Fibroblast of gingiva (primary cell): ENCODE data around the gene SCGB1C2.
"Not testable (repeated sequence)": the region's sequence is repeated elsewhere in the genome, so short reads cannot be mapped to it uniquely, and the experiment has no call there.

Source experiments
- DNase-seq: peaks from one replicate; pipeline ENCODE4 v3.0.0-alpha.2; 2011; ENCODE audit warnings: low read depth

Gene SCGB1C2

GRCh38 chr17:149231-149630 lies 11.9 kb downstream of the SCGB1C2 start:
- no peak for DNase-seq

DNA sequence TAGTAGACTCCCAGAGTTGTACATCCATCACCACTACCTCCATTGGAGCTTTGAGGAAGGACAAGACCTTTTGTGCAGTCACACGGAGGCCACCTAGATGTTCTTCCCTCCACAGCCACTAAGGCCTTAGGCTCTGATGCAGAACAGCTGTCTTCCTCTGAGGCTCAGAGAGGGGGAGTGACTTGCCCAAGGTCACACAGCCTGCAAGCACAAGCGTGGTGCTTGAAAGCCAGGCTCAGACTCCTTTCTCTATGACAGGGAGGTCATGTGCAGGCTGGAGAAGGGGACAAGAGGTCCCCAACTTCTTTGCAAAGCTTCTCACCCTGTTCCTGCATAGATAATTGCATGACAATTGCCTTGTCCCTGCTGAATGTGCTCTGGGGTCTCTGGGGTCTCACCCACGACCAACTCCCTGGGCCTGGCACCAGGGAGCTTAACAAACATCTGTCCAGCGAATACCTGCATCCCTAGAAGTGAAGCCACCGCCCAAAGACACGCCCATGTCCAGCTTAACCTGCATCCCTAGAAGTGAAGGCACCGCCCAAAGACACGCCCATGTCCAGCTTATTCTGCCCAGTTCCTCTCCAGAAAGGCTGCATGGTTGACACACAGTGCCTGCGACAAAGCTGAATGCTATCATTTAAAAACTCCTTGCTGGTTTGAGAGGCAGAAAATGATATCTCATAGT lies 12.7 kb downstream of the SCGB1C2 start:
- no peak for DNase-seq

DNA sequence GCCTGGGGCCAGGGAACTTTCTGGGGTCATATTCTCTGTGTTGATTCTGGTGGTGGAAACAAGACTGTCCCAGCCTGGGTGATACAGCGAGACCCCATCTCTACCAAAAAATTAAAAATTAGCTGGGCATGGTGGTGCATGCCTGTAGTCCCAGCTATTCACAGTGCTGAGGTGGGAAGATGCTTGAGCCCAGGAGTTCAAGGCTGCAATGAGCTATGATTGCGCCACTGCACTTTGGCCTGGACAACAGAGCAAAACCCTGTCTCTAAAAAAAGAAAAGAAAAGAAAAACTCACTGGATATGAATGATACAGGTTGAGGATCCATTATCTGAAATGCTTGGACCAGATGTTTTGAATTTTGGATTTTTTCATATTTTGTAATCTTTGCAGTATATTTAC lies 13.6 kb downstream of the SCGB1C2 start:
- no peak for DNase-seq

- DNase-seq: no peak
Measured at GRCh38 chr17:151886-152859, 14.8 kb downstream of the SCGB1C2 start.

DNA sequence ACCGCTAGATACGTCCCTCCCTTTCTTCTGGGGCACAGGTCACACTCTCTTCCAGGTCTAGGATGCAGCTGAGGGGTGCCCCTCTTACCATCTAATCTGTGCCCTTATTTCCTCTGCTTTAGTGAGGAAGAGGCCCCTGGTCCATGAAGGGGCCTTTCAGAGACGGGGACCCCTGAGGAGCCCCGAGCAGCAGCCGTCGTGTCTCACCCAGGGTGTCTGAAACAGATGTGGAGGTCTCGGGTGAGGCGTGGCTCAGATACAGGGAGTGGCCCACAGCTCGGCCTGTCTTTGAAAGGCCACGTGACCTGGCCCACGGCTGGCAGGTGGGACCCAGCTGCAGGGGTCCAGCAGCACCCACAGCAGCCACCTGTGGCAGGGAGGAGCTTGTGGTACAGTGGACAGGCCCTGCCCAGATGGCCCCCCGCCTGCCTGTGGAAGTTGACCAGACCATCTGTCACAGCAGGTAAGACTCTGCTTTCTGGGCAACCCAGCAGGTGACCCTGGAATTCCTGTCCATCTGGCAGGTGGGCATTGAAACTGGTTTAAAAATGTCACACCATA lies 15.6 kb downstream of the SCGB1C2 start:
- DNase-seq: no peak

DNA sequence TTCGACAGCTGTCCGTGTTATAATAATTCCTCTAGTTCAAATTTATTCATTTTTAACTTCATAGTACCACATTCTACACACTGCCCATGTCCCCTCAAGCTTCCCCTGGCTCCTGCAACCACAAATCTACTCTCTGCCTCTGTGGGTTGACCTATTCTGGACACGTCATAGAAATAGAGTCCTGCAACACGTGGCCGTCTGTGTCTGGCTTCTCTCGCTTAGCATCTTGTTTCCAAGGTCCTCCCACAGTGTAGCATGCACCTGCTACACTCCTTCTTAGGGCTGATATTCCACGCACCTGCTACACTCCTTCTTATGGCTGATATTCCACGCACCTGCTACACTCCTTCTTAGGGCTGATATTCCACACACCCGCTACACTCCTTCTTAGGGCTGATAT lies 16.5 kb downstream of the SCGB1C2 start:
- no peak for DNase-seq

DNA sequence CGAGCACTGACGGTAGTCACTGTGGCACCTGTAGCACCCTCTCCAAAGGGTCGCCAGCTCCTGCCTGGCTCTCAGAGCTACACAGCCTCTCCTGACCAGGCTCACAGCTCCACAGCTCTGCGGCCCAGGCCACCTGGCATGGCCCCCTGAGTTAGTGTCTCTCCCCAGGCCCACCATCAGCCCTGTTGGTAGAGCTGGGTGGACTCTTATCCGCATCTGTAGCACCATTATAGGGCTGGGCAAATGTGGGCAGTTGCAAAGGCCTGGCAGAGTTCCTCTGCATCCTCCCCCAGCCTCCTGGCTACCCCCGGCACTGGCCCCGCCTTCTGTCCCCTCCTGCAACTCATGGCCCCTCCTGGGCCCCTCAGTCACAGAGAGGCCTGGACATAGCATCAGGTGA lies 18.2 kb downstream of the SCGB1C2 start:
- DNase-seq: no peak

DNA sequence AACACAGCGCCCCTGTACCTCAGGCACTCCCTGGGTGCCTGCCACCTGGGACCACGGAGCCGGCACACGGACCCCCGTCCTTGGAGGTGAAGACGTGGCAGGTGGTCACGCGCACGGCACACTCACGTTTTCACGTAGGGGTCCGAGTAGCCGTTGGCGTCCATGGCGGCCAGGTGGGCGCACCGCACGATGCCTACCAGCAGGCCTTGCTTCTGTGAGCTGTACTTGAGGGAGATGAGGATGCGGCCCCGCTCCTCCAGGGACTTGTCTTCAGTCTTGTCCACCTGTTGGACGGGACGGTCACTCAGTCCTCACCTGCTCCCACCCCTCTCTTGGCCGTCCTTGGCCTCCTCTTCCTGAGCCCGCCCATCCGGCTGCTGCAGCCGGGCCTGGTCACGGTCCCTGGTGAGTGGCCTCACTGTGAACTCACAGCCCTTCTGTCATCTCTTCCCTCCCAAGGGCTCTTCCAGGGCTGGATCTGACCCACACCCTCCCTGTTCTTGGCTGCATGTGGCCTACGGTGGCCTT lies 18.8 kb downstream of the SCGB1C2 start:
- DNase-seq: no peak

DNA sequence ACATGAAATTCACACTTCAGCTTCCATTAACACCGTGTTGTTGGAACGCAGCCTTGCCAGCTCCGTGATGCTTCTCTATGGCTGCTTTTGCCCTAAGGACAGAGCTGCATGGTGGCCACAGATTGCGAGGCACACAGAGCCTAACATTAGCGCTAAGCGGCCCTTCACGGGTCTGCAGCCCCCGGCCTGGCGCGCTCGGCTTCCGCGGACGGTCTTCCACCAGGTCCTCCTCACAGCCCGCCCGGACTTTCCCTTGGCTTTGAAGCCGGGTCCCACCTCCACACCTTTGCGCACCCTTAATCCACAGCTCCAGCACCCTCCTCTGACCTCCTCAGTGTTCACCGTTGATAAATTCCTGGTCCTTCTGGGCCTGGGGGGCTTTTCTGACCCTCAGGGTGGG lies 19.6 kb downstream of the SCGB1C2 start:
- no peak for DNase-seq

DNA sequence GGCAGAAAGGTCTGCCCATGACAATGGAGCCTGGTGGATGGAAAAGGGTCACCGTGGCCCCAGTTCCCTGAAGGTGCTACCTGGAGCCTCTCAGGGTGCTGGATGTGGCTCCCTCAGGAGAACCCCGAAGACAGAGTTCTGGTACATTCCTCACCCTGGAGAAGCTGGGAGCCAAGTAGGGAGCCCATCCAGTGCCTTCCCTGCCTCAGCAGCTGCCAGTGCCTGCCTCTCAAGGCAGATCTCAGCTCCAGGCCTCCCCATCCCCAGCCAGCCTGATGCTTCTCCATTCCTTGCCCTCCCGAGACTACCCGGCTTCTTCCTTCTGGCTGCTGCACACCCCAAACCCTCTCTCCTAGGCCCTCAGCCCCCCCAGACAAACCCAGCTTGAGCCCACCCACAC lies 20.5 kb downstream of the SCGB1C2 start:
- no peak for DNase-seq

DNA sequence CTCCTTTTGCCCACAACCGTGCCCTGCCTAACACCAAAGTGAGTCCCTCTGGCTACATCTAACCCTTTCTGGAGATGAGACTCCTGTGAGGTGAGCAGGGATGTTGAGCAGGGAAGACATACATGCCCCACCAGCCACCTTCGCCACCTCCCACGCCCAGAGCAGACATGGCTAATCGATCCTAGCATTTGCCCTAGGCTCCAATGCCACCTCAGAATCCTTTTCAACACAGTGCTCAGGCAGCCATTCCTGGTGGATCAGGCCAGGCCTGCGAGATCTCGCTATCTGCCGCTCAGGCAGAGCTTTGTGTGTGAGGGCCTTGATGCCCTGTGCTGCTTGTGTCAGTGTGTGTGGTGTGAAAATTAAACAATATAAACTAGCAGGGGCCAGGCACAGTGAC lies 21.0 kb downstream of the SCGB1C2 start:
- DNase-seq: no peak

DNA sequence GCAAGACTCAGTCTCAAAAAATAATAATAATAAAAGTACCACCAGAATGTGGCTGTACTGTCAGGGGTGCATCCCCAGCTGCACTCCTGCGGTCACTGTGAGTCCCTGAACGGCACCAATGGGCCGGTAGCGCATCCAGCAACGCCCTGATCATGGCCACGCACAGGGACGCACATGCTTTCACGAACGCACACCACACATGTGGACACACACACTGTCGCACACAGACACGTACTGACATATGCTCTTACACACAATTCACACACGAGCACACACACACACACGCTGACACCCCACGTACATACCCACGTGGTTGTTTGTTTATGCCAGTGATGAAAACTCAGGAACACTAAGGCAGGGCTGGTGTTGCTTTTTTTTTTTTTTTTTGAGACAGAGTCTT lies 22.2 kb downstream of the SCGB1C2 start:
- DNase-seq: no peak

DNA sequence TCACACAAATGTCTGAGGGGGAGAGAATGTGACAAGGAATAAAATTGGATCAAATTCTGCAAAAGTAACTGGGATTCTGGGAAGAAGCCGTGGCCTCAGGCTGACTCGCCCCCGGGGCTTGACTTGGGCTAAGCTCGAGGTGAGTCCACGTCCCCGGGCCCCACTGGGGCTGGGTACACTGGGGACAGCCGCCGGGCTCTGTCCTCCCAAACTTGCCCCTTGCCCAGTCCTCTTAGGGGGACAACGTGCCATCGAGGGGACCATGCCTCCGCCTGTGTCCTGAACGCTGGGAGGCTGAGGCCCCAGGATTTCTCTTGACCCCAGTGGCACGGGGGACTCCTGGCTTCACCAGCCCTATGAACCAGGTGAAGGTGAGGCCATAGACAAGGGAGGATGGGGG lies 23.0 kb downstream of the SCGB1C2 start:
- no peak for DNase-seq

GRCh38 chr17:161481-161880 lies 24.1 kb downstream of the SCGB1C2 start:
- no peak for DNase-seq

GRCh38 chr17:162689-163088 lies 25.3 kb downstream of the SCGB1C2 start:
- DNase-seq: no peak

- no peak for DNase-seq
Measured at GRCh38 chr17:163514-164098, 26.2 kb downstream of the SCGB1C2 start.

GRCh38 chr17:164303-165235 lies 27.2 kb downstream of the SCGB1C2 start:
- no peak for DNase-seq

- no peak for DNase-seq
Measured at GRCh38 chr17:165939-166338, 28.6 kb downstream of the SCGB1C2 start.

- not testable (repeated sequence) for DNase-seq
Measured at GRCh38 chr17:168614-169013, 31.2 kb downstream of the SCGB1C2 start.

- DNase-seq: no peak
Measured at GRCh38 chr17:170130-170670, 32.8 kb downstream of the SCGB1C2 start.

- DNase-seq: no peak
Measured at GRCh38 chr17:171871-172270, 34.5 kb downstream of the SCGB1C2 start.
